HG03460 (cell line): Measurements from ENCODE around the gene EFNA2.

ENCODE experiments used
- ATAC-seq: cut with Tn5 transposase; IDR thresholded peaks from one replicate; pipeline ENCODE4 v1.9.1; 2021; ENCODE audit not compliant: unreplicated experiment

EFNA2 gene

GRCh38 chr19:1248786-1249297 lies 36.8 kb upstream of the EFNA2 start:
- ATAC-seq = peak; percentile 24

- peak; percentile 37 for ATAC-seq
These were observed 36.2 kb upstream of the EFNA2 start for GRCh38 chr19:1249298-1249989.

GRCh38 chr19:1249990-1250436 lies 35.7 kb upstream of the EFNA2 start:
- ATAC-seq = no peak

GRCh38 chr19:1250437-1251260 lies 35.0 kb upstream of the EFNA2 start:
- ATAC-seq = no peak

- no peak for ATAC-seq
These were observed 34.1 kb upstream of the EFNA2 start for GRCh38 chr19:1251330-1252220.

GRCh38 chr19:1252221-1252820 lies 33.4 kb upstream of the EFNA2 start:
- ATAC-seq = no peak

GRCh38 chr19:1252821-1253513 lies 32.7 kb upstream of the EFNA2 start:
- no peak for ATAC-seq

- no peak for ATAC-seq
These were observed 32.1 kb upstream of the EFNA2 start for GRCh38 chr19:1253514-1254080.

- ATAC-seq = no peak
These were observed 31.6 kb upstream of the EFNA2 start for GRCh38 chr19:1254081-1254527.

GRCh38 chr19:1254530-1255185 lies 31.0 kb upstream of the EFNA2 start:
- ATAC-seq = no peak

- no peak for ATAC-seq
These were observed 30.2 kb upstream of the EFNA2 start for GRCh38 chr19:1255186-1256161.

GRCh38 chr19:1256646-1257474 lies 28.8 kb upstream of the EFNA2 start:
- no peak for ATAC-seq

GRCh38 chr19:1257475-1258162 lies 28.1 kb upstream of the EFNA2 start:
- no peak for ATAC-seq

GRCh38 chr19:1258163-1258492 lies 27.5 kb upstream of the EFNA2 start:
- ATAC-seq = no peak

- ATAC-seq = no peak
These were observed 26.9 kb upstream of the EFNA2 start for GRCh38 chr19:1258707-1259205.

GRCh38 chr19:1259206-1259875 lies 26.3 kb upstream of the EFNA2 start:
- ATAC-seq = no peak
